ENCODE results near the gene TMUB2.

GRCh38 chr17:44170135-44170498, 16.7 kb upstream of the TMUB2 start:
- TF ChIP-seq CTCF (IDR thresholded peaks at IDR 0.05; ENCODE audit: insufficient read depth, low read length, poor library complexity, severe bottlenecking) (no peak), EZH2phosphoT487 (conservative IDR thresholded peaks at IDR 0.05; ENCODE audit: low read length) (no peak)

Data from SU-DHL-6 (cell line).